Raji (cell line): Measurements from ENCODE around the gene LINGO1.

Experiments
- POLR2A ChIP-seq: IDR thresholded peaks from 2 replicates; pipeline ENCODE4 v1.6.1; 2011; ENCODE audit warnings: low read depth, low read length, control low read depth; ENCODE audit not compliant: insufficient read depth

Gene LINGO1

GRCh38 chr15:77632534-77633133, at the start of gene LINGO1:
LINGO1 (minus strand) TSS chr15:77632912; CDS start chr15:77632315, 597 bp downstream.
- TF ChIP-seq POLR2A: no peak

GRCh38 chr15:77681362-77681761, 48.6 kb upstream of the LINGO1 start:
- no peak for TF ChIP-seq POLR2A

- no peak for TF ChIP-seq POLR2A
Measured at GRCh38 chr15:77676569-77677375, 44.1 kb upstream of the LINGO1 start.

GRCh38 chr15:77675806-77676415, 43.2 kb upstream of the LINGO1 start:
- no peak for TF ChIP-seq POLR2A

- TF ChIP-seq POLR2A: no peak
Measured at GRCh38 chr15:77674327-77674726, 41.6 kb upstream of the LINGO1 start.

- no peak for TF ChIP-seq POLR2A
Measured at GRCh38 chr15:77673866-77674265, 41.2 kb upstream of the LINGO1 start.

GRCh38 chr15:77672135-77672534, 39.4 kb upstream of the LINGO1 start:
- TF ChIP-seq POLR2A: no peak

GRCh38 chr15:77671362-77672056, 38.8 kb upstream of the LINGO1 start:
- no peak for TF ChIP-seq POLR2A

- TF ChIP-seq POLR2A: no peak
Measured at GRCh38 chr15:77670558-77671361, 38.0 kb upstream of the LINGO1 start.

- TF ChIP-seq POLR2A: no peak
Measured at GRCh38 chr15:77669896-77670295, 37.2 kb upstream of the LINGO1 start.

- TF ChIP-seq POLR2A: no peak
Measured at GRCh38 chr15:77667338-77668234, 34.9 kb upstream of the LINGO1 start.

GRCh38 chr15:77666296-77666660, 33.6 kb upstream of the LINGO1 start:
- no peak for TF ChIP-seq POLR2A

GRCh38 chr15:77665530-77666295, 33.0 kb upstream of the LINGO1 start:
- no peak for TF ChIP-seq POLR2A
